ENCODE results near the gene IL31. TPM values are rescaled to one million over a fixed set of nuclear protein-coding genes. Genes with fewer than 3 reads are reported as not detected.

The IL31 gene
- total and polyA plus RNA-seq, 2 of the 4 experiments (the other 2 are of a cell fraction) = not detected

GRCh38 chr12:122123051-122123760 is 50.8 kb downstream of the IL31 start:
- Histone ChIP-seq H3K9me3 (ENCODE audit: control insufficient read depth, insufficient read depth, low read length) (no peaks in the 10 kb centered on the region), H3K9me1 (ENCODE audit: insufficient read depth, low read length) (peaks cover 7% of the 10 kb centered on the region), H3K9ac (ENCODE audit: low read depth, low read length) (no peak overlapping the region), H3K56ac (ENCODE audit: extremely low read depth, insufficient read depth, low read length) (no peak overlapping the region), H2AFZ (replicated peaks; ENCODE audit: low read length, poor library complexity) (peak overlapping the region; percentile 82), H3K18ac (ENCODE audit: low read depth, low read length) (no peak overlapping the region), H2AK5ac (ENCODE audit: low read depth, low read length) (peak overlapping the region; percentile 87; the same call in 1 of the 2 replicates), H4K91ac (ENCODE audit: insufficient read depth, low read depth, low read length) (peak overlapping the region; percentile 64; the same call in 1 of the 2 replicates), H3K79me1 (ENCODE audit: low read depth in 1 of 2, low read length in 2 of 2) (peaks cover 18 to 51% of the 10 kb centered on the region in 2 experiments), H2BK15ac (ENCODE audit: low read depth, low read length) (peak overlapping the region; percentile 37; the same call in 1 of the 3 replicates), H3K4me2 (ENCODE audit: low read depth, low read length) (peak overlapping the region; percentile 57; the same call in 1 of the 2 replicates), H2BK120ac (ENCODE audit: low read depth, low read length) (no peak overlapping the region), H2AK9ac (replicated peaks; ENCODE audit: low read depth, low read length, poor library complexity) (peak overlapping the region; percentile 77), H3K4me3 (ENCODE audit: insufficient read depth, low read depth, low read length) (no peak overlapping the region), H3K4me1 (ENCODE audit: control insufficient read depth, insufficient read depth, low read length) (peaks cover 7% of the 10 kb centered on the region; the same call in 1 of the 2 replicates), H2BK5ac (ENCODE audit: low read depth, low read length, poor library complexity, severe bottlenecking) (no peak overlapping the region), H4K5ac (ENCODE audit: low read depth, low read length) (no peak overlapping the region; the same call in 1 of the 2 replicates), H3K27ac (ENCODE audit: insufficient read depth, low read length) (no peak overlapping the region), H3K36me3 (ENCODE audit: control insufficient read depth, insufficient read depth, low read length) (peaks cover 2% of the 10 kb centered on the region; the same call in 1 of the 2 replicates), H2BK20ac (ENCODE audit: low read depth, low read length) (no peak overlapping the region), H3K23ac (ENCODE audit: low read depth, low read length) (no peak overlapping the region; the same call in 1 of the 2 replicates), H3K14ac (replicated peaks; ENCODE audit: low read depth, low read length) (no peak overlapping the region; the same call in 1 of the 2 replicates), H3K27me3 (ENCODE audit: control insufficient read depth, insufficient read depth, low read length) (no peaks in the 10 kb centered on the region), H4K8ac (ENCODE audit: low read depth in 2 of 2, low read length in 2 of 2) (peak overlapping the region in 1 of 2 experiments; percentile 75; a peak in 1 of 4 replicates), H3K4ac (ENCODE audit: low read depth, low read length) (peak overlapping the region; percentile 62), H4K20me1 (ENCODE audit: insufficient read depth, low read length) (peaks cover 36% of the 10 kb centered on the region)
- dilution Hi-C loops (cut with HindIII; ENCODE audit: low sequenced_read_pairs, unreplicated experiment) (no loop called here), intact Hi-C loops (cut with micrococcal nuclease) (loop anchor here (1.0 to 2.0 kb wide), 3 partner anchors 60 to 206 kb away; no protein-coding TSS in a partner anchor), in situ Hi-C loops (cut with MboI; ENCODE audit: low sequenced_read_pairs) (no loop called here)
- TF ChIP-seq, protein P1, sequence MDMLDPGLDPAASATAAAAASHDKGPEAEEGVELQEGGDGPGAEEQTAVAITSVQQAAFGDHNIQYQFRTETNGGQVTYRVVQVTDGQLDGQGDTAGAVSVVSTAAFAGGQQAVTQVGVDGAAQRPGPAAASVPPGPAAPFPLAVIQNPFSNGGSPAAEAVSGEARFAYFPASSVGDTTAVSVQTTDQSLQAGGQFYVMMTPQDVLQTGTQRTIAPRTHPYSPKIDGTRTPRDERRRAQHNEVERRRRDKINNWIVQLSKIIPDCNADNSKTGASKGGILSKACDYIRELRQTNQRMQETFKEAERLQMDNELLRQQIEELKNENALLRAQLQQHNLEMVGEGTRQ (IDR thresholded peaks at IDR 0.05; ENCODE audit: low read depth, low read length) = no peak
- TF ChIP-seq RCOR1 (IDR thresholded peaks at IDR 0.05; ENCODE audit: insufficient replicate concordance, low read length) = no peak
- no peak for TF ChIP-seq MXI1 (IDR thresholded peaks at IDR 0.05; ENCODE audit: borderline replicate concordance, low read depth, low read length)
- no peak for TF ChIP-seq NFE2L2 (IDR thresholded peaks at IDR 0.05; ENCODE audit: low read depth, low read length)
- TF ChIP-seq, protein P2, sequence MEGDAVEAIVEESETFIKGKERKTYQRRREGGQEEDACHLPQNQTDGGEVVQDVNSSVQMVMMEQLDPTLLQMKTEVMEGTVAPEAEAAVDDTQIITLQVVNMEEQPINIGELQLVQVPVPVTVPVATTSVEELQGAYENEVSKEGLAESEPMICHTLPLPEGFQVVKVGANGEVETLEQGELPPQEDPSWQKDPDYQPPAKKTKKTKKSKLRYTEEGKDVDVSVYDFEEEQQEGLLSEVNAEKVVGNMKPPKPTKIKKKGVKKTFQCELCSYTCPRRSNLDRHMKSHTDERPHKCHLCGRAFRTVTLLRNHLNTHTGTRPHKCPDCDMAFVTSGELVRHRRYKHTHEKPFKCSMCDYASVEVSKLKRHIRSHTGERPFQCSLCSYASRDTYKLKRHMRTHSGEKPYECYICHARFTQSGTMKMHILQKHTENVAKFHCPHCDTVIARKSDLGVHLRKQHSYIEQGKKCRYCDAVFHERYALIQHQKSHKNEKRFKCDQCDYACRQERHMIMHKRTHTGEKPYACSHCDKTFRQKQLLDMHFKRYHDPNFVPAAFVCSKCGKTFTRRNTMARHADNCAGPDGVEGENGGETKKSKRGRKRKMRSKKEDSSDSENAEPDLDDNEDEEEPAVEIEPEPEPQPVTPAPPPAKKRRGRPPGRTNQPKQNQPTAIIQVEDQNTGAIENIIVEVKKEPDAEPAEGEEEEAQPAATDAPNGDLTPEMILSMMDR (conservative IDR thresholded peaks at IDR 0.05; ENCODE audit: low read depth, low read length) = peak; percentile 79
- no peak for TF ChIP-seq FOS (IDR thresholded peaks at IDR 0.05; ENCODE audit: low read depth, low read length)
- TF ChIP-seq RAD21 (IDR thresholded peaks at IDR 0.05; ENCODE audit: low read length) = peak; percentile 86
- TF ChIP-seq RFX5 (IDR thresholded peaks at IDR 0.05; ENCODE audit: low read depth, low read length) = no peak
- TF ChIP-seq SMC3 (IDR thresholded peaks at IDR 0.05; ENCODE audit: low read depth, low read length) = peak; percentile 96
- ChIA-PET POLR2A (ENCODE audit: unreplicated experiment) (no interaction called here), CTCF (interaction anchor here (0.6 to 1.8 kb wide), 9 partner anchors 13 to 72 kb away, joined by 3 to 8 read pairs (median 4); no protein-coding TSS in a partner anchor)
- BruUV-seq (replicated peaks) = no TSS peak
- ATAC-seq (ENCODE audit: low read depth) (peak; percentile 79), DNase-seq (peak; percentile 66)
- WGBS, 2 experiments (ENCODE audit: extremely low coverage in 2 of 2, insufficient read length in 1 of 2) = 25% methylated on average over 8 of the region's 22 CpGs; no CpG with 5 or more reads in 1 of the 2 experiments

All from IMR-90 (cell line).